Activated T-helper 1 cell treated with Interleukin-2 at 50 U/mL for 16 hours (primary cell): ENCODE measurements around the gene C10orf95.

Experiments
- DNase-seq: peaks from one replicate; pipeline ENCODE4 v3.0.0-alpha.2; 2020; ENCODE audit warnings: low read depth

C10orf95 gene

DNA sequence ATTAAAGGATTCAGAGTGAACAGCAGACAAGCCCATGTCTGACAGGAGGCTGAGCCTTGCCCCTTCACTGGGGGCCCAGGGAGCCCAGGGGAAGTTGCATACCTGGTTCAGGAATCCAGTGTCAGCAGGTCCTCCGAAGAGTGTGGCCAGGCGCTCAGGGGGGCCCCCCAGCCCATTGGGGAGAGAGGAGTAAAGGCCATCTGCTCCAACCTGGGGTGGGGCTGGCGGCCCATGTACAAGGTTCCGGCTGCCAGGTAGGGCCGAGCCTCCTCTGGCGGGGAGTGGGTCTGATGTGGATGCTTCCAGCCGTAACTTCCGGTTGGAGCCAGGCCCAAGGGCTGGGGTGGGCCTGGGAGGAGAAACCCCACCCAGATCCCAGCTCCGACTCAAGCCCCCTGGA lies 35.1 kb downstream of the C10orf95 start:
- no peak for DNase-seq

DNA sequence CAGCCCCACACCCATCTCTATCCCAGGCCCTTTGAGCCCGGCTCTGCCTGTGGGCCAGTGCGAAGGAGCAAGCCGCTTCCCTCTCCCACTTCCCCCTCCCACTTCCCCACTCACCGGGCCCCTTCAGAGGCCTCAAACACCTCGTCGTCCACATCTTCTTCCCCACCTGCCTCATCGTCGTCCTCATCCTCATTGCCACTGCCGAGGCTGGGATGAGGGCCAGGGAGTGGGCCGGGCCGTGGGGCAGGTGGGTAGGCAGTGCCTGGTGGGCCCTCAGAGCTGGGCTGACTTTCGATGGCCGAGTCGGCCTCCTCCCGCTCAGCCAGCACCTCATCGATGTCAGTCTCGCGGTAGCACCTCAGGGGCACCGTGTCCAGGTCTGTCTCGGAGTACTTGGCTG lies 36.6 kb downstream of the C10orf95 start:
- DNase-seq = no peak

DNA sequence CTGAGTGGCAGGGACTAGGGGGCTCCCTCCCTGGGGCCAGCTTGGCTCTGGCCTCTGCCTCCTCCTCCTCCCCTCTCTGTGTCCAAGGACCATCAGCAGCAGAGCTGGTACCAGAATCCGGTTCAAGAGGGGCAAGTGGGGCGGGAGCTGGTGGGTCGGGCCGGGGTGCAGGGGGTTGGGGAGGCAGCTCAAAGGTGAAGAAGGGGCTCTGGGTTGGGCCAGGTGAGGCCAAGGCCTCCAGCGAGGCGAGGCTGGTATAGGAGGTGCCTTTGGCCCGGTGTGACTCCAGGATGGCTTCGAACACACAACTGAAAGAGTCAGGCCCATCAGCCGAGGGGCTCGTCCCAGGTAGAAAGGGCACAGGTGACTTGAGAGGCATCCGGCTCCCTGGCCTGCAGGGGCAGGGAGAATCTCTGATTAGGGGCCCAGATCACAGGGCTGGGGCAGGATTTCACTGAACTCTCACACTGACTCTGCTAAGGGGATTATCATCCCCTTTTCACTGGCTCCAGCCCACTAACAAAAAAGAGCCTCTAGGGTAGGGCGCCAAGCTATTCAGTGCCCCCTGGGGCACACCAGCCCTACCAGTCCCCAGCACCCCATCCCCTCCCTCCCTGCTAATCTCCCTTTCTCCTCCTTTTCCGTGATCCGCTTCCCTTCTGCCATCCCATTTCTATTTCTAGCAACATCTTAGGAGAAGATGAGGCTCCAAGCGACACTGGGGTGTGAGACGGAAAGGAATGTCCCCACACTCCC lies 37.4 kb downstream of the C10orf95 start:
- no peak for DNase-seq

DNA sequence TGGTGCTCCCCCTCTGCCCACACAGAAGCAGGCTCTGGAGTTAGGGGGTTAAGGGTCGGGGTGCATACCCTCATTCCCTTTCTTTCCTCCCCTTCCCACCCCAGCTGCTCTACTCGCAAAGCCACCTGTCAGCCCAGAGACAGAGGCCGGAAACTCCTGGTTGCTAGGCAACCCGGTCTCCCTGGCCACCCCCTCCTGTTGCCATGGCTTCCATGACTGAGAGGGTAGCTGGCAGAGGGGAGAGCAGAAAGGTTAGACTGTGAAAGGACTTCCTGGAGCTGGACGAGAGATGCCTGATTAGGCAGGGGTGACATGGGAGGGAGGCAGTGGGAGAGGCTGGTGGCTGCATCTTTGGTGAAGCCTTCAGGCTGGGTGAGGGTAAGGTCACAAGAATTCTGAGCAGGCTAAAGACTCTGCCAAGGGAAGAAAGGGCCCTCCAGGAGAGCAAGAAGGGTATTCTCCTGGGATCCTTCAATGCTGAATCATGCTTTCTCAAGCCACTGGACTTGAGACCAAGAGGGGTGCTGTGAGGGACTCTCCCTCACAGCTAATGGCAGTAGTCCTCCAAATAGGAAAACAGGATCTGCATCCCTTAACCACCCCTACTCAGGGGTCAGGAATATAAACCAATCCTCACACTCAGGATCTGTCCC lies 38.2 kb downstream of the C10orf95 start:
- no peak for DNase-seq

DNA sequence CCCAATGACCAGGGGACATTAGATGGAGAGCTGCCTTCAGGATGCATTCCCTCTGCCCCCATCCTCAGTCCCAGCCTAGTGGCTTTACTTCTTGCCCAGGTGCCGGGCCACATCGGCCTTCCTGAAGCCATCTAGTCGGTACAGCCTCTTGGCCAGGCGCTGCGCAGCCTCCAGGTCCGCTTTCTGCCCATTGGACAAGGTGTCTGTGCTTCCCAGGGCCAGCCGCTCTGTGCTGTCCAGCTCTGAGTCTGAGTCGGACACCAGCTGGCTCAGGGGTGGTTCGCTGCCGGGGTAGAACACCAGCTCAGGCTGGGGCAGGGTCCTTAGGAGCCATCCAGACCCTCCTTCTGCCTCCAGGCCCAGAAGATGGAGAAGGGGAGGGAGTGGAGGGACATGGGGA lies 39.0 kb downstream of the C10orf95 start:
- no peak for DNase-seq

DNA sequence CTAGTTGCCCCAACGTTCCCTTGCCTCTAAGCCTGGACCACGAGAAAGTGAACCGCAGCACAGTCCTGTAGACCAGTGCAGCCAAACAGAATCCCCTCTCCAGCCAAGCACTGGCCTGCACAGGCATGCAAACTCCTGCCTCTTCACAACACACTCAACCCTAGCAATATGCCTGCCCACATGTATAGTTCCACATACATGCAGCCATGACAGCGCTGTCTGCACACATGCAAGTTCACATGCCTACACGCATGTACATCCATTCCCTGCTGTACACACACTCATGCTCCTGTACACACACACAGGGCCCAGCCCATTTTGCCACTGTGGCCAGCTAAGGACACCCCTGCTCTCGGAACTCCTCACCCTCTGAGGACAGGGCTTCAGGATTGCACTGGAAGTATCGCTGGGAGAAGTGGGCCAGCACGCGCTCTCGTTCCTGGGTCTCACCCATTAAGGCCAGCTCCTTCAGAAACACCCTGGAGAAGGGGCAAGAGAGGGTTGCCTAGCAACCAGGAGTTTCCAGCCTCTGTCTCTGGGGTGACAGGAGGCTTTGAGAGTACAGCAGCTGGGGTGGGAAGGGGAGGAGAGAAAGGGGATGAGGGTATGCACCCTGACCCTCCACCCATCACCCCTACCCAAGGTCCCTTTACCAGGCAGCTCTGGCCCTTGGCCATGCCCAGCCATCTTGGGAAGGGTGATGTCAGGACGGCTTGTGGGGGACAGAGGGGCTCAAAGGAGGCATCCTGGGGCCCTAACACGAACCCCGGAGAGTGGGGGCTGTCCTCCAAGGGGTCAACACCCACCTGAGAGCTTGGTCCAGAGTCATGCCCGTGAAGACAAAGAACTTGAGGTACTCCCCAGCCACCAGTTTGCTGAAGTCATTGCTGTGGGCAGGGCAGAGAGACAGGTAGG lies 39.7 kb downstream of the C10orf95 start:
- DNase-seq = no peak

DNA sequence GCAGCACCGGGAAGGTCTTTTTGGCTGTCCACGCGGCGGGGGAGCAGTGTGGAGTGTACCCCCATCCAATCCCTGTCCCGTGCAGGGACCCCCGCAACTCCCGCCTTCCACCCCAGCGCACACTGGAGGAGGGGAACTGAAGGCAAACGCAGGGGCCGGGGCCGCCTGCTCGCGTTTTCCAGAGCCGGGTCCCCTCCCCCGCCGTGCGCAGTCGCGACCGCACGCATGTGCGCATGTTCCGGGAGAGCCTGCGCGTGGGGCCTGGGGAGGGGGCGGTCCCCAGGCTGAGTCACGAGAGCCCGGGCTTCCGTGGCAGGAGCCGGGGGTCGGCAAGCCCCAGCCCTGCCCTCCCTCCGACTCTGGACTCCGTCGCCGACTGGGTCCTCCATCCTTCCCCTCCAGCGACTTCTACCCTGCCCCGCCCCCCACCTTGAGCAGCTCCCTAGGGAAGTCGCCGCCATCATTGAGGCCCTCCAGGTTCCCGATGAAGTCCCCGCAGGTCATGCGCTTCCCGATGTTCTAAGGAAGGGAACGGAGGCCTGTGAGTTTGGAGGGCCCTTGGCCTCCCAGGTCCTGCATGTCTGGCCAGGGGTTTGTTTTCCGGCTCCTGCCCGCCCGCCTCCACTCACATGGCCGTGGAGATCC lies 40.8 kb downstream of the C10orf95 start:
- no peak for DNase-seq

DNA sequence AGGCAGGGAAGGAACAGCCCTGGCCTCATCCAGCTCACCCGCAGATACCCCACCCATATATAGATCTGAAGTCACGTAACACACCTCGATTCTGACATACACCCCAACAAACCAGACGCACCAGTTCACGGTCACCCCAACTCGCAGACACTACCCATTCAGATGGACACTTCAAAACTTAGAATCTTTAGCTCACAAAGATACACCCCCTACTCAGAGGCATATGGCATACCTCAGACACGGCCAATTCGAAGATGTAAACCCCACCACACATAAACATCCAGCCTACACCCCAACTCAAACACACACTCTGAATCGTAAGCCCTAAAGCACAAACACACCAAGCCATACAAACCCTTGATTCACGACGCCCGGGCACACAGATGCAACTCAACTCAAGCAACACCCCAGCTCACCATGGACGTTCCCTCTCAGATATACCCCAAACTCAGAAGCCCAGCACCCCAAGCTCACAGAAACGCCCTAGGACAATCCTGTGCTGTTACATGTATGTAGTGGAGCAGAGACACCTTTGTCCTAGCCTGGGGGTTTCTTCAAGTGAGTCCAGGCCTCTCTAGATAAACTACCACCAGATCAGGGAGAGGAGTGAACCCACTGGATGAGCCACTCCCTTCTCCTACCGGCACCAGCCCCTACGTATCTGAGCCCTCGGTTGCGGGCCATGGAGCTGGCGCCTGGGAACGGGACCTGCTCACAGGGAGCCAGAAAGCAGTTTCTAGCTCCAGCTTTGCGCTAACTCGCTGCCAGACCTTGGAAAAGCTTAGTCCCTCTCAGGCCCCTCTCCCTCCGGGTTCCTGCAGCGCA lies 41.5 kb downstream of the C10orf95 start:
- DNase-seq = no peak

DNA sequence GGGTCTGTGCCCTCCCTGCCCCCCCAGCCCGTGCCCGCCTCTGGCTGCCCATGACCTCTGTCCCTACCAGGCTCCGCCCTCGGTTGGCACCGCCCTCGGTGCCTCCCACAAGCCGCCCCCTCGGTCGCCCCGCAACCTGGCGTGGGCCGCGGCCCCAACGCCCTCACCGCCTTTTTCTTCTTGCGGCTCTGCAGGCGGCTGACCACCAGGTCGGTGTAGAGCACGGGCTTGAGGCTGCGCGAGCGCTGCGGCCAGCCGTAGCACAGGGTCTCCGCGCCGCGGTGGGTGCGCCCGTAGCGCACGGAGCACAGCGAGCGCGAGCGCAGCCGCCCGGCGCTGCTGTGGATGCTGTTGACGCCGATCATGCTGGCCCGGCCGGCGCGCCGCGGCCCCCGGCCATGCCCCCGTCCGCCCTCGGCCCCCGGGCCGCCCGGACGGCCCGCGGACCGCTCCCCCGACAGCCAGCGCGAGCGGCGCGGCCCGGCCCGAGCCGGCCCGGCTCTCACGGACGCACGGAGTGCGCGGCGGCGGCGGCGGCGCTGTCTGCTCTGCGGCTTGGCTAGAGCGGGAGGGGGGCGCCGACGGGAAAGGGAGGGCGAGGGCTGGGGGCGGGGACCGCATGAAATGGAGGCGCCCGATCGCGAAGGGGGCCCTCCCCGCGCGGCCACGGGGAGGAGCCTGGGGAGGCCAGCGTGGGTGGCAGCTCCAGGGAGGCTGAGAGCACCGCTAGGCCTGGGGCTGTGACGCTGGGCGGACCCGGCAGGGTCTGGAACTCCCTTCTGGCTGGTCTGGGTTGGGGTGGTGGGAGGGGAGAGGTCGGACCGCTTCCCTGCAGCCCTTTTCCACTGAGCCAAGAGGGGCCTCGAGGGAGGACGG lies 42.4 kb downstream of the C10orf95 start:
- DNase-seq = peak; percentile 47

DNA sequence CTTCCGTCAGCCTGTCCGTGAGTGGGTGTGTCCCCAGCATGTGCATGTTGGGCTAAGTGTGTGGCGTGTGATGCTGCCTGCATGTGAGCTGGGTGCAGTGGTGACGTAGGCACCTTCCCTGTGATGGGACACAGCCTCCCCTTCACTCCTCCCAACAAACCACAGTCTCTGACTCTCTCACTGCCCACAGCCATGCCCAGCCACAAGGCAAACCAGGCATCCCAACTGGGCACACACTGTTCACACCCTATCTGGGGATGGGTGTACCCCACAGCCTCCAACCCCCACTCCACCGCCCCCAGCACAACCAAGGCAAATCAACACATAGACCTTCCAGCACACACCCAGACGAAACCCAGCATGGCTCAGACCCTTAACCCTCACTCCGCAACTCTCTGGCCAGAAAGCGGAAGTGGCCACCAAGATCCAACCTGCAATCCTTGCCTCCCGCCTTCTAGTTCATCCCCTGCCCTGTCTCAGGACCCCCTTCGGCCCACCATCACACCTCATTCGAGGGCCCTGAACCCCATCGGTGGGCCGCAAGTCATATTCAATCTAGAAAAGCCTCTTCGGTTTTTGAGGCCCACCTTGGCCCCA lies 43.1 kb downstream of the C10orf95 start:
- DNase-seq = no peak

DNA sequence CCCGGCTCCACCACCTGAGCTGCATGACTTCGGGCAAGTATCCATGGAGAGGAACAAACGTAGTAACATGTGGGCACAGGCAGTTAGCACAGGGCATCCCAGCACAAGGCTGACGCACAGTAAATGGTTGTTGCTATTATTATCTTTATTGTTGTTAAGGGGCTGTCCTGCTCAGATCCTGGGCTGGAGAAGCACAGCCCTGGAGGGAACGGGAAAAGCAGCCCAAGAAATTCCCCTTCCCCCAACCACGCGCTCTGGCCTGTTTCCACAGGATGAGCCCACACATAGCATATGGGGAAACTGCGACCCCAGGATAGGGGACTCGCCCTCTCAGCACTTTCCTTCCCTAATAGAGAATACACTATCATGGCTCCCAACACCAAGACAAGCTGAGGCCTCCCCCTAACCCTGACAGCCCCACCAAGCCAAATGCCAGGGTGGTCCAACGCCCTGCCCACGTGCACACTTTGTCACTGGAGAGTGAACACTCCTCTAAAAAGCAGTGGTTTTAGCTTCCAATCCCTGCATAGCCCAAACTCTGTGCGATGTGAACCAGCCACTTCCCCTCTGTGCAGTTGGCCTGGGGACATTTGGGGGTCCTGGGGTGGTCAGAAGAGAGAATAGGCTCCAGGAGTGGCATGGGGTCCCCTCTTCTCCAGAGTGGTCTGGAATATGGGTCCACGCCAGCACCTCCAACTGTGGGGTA lies 43.8 kb downstream of the C10orf95 start:
- no peak for DNase-seq

DNA sequence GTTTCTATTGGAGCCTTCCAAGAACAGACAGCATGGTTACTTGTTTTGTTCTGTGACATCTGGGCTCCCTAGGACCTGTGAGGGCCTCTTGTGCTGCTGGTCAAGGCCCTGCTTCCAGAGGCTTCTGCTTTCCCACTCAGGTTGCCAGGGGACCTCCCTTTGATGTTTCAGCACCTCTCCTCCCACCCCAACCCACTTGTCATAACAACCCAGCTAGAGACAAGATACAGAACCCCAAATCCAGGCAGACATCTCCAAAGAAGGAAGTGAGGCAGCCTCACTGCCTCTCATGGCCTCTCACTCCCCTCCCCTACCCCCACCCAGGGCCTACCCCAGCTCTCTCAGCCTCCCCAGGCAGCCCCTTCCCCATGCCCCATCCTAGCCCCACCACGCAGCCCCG lies 44.5 kb downstream of the C10orf95 start:
- DNase-seq = no peak

DNA sequence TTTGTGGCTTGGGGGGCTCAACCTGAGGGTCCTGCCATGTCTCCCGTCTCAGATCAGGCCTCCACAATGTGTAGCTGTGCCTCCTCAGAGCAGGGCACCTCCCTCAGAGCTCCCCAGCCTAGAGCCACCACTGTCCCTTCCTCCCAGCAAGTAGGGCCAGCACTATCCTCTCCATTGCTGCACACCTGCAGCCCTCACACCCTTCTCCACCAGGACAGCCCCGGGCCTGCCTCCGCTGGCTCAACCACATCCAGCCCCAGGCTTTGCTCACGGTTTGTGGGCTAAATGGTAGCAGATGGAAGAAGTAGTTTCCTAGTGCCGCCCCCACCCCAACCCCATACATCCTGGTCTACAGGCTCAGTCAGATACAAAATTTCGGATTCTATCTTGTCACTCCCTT lies 45.7 kb downstream of the C10orf95 start:
- no peak for DNase-seq

DNA sequence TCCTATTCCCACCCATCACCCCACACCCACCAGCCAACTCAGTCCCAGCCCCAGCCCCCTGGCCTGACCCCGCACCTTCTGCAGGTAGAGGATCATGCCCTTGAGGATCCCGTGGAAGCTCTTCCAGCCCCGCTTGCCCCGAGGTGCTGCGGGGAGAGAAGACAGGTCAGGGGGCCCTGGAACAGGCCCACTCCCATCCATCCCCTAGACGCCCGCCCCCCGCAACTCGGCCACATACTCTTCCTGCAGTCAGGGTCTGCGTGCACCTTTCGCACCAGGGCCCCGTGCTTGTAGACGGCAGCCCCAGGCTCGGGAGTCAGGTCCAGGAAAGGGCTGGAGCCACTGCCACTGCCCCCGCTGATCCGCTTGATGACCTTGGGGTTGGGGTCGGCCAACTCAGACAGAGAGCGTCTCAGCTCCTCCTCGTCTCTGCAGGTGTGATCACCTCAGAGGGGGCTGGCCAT lies 46.2 kb downstream of the C10orf95 start:
- no peak for DNase-seq

DNA sequence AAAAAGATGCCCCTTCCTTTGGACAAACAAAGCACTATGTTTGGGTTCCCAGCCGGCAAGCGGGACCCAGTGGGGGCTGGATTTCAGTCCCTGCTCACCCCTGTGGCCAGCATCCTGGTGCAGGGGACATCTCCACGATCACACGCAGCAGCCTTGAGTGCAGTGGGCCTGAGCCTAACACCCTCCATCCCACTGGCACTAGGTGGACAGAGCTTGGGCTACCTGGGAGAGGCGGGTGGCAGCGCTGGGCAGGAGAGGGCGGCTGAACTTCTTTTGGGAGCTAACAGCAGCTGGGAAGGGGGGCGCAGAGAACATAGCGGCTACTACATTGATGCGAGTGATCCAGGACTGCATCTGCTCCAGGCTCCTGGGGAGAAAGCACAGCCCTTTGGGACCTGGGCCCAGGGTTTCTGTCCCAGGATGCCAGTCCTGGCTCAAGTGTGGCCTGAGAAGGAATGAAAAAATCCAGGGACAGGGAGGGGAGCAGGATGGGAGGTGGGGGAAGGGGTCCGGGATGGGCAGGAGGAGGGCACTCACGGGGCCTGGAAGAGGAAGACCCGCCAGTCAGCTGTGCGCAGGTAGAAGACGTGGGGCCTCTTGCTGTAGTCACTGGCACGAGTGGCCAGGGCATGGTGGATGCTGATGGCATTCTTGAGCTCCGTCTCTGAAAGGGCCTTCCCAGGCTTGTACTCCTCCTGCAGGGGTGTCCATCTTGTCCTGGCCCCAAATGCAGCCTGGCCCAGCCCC lies 46.8 kb downstream of the C10orf95 start:
- no peak for DNase-seq

DNA sequence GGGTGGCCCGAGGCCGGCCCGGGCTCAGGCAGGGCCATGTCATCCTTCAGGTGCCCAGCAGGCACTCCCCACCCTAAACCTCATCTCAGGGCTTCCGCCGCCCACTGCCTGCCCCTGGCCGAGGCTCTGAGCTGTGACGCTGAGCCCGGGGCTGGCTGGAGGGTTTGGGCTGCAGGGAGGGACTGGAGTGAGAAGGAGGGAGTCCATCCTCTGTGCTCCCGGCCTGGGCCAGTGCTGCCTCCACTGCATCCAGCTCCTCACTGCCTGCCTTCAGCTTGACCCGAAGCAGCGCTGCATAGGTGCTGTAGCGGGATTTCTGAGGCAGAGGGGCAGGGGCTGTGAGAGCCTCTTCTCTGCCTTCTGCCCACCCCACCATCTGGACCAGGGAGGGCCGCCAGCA lies 48.2 kb downstream of the C10orf95 start:
- DNase-seq = no peak

DNA sequence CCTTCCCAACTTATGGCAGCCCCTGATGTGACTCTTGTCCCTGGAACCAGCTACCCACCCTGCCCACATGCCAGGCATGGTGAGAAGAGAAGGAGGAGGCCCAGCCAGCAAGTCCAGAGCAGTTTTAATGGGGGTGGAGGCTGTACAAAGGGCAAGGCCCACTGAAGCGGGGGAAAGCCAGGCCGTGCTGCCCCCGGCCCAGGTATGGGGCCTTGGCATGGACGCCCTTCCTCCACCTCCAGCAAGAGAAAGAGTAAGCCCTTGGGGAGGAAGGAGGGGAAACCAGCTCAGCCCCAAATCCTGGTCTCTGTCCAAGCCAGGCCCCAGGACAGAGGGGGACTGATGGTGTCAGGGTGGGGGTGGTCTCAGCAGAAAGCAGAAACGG lies 48.8 kb downstream of the C10orf95 start:
- no peak for DNase-seq

DNA sequence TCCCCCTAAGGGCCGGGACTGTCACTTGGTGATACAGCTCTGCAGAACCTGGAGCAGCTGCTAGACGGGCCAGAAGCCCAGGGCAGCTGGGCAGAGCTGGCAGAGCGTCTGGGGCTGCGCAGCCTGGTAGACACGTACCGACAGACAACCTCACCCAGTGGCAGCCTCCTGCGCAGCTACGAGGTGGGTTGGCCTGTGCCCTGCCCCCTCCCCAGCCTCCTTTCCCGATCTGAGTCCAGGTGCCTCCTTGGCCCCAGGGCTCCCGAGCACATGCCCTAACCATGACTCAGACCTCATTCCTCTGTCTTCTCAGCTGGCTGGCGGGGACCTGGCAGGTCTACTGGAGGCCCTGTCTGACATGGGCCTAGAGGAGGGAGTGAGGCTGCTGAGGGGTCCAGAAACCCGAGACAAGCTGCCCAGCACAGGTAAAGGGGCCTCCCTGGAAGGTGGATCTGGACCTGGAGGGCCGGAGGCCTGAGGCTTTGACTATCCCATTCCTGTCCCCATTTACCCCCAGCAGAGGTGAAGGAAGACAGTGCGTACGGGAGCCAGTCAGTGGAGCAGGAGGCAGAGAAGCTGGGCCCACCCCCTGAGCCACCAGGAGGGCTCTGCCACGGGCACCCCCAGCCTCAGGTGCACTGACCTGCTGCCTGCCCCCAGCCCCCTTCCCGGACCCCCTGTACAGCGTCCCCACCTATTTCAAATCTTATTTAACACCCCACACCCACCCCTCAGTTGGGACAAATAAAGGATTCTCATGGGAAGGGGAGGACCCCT lies 49.4 kb downstream of the C10orf95 start:
- no peak for DNase-seq
